A673 (cell line): ENCODE results near the gene RHOT1.

ENCODE experiments used
- EZH2 ChIP-seq: fragments of 200-600 bp; sonication (generic); IDR thresholded peaks from 2 replicates; pipeline ENCODE4 v1.6.1; 2017; ENCODE audit warnings: borderline replicate concordance, low read depth, mild to moderate bottlenecking, mixed read lengths, antibody characterized with exemption, low read length; ENCODE audit not compliant: poor library complexity, severe bottlenecking
- TF ChIP-seq, protein P1 (sequence below): fragments of 300-800, 200-600 bp; sonication (generic); conservative IDR thresholded peaks from 2 replicates; pipeline ENCODE4 v1.5.1; 2017; ENCODE audit warnings: low read depth, mild to moderate bottlenecking, antibody characterized with exemption, low read length, moderate library complexity, mixed read lengths

DNA sequence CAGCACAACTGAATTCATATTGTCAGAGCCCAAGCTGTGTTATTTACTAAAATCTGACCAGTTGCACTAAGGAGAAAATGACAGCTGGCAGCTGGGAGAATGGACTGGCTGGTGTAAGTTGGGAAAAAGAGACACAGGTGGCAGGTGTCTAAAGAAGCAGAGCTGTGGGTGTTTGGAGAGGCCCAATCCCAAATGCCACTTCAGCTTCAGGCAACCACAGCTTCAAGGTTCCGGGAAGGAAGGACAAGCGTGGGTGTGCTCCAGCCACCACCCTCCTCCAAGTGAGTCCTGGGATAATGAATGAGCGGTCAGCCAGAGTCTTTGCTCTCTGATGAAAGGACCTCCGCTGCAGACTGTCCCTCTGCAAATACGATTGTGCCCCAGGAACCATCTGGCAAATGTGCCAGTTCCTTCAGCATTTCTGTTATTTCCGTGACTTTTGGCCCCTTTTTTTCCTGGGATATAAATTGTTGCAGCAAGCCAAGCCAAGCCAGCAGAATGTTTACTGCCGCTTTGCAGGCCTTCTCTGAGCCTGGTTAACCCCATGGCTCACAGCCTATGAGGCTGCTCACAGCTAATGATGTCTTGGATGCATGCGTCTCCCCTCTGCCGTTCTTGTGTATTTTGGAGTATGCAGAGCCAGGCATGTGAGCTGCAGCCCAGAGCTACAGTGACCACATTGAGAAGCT is 113.9 kb downstream of the RHOT1 start:
- TF ChIP-seq, protein P1, sequence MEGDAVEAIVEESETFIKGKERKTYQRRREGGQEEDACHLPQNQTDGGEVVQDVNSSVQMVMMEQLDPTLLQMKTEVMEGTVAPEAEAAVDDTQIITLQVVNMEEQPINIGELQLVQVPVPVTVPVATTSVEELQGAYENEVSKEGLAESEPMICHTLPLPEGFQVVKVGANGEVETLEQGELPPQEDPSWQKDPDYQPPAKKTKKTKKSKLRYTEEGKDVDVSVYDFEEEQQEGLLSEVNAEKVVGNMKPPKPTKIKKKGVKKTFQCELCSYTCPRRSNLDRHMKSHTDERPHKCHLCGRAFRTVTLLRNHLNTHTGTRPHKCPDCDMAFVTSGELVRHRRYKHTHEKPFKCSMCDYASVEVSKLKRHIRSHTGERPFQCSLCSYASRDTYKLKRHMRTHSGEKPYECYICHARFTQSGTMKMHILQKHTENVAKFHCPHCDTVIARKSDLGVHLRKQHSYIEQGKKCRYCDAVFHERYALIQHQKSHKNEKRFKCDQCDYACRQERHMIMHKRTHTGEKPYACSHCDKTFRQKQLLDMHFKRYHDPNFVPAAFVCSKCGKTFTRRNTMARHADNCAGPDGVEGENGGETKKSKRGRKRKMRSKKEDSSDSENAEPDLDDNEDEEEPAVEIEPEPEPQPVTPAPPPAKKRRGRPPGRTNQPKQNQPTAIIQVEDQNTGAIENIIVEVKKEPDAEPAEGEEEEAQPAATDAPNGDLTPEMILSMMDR: no peak
- TF ChIP-seq EZH2: no peak
